Measurements from ENCODE around the gene IL17A.

The IL17A gene

GRCh38 chr6:52231406-52232127 is 45.4 kb downstream of the IL17A start:
- H3K4me3 Mint-ChIP-seq, result no peak overlapping the region
- no peaks in the 10 kb centered on the region for H3K36me3 Mint-ChIP-seq (ENCODE audit: low read depth)
- peaks cover 25% of the 10 kb centered on the region for H3K4me1 Mint-ChIP-seq
- no peak for TF ChIP-seq CTCF (IDR thresholded peaks at IDR 0.05)
- H3K27ac Mint-ChIP-seq, result no peak overlapping the region
- no peak for DNase-seq
- no peaks in the 10 kb centered on the region for H3K9me3 Mint-ChIP-seq
- H3K27me3 Mint-ChIP-seq (ENCODE audit: low read depth, poor library complexity), result peaks cover 12% of the 10 kb centered on the region

- DNase-seq, result no peak
- peaks cover 13% of the 10 kb centered on the region for H3K4me1 Mint-ChIP-seq
- H3K9me3 Mint-ChIP-seq, result no peaks in the 10 kb centered on the region
- no peaks in the 10 kb centered on the region for H3K36me3 Mint-ChIP-seq (ENCODE audit: low read depth)
- no peak overlapping the region for H3K27ac Mint-ChIP-seq
- no peak for TF ChIP-seq CTCF (IDR thresholded peaks at IDR 0.05)
- H3K27me3 Mint-ChIP-seq (ENCODE audit: low read depth, poor library complexity), result peaks cover 12% of the 10 kb centered on the region
- no peak overlapping the region for H3K4me3 Mint-ChIP-seq
Observed at GRCh38 chr6:52233005-52233404, 46.8 kb downstream of the IL17A start.

GRCh38 chr6:52233975-52234823 is 48.0 kb downstream of the IL17A start:
- H3K27me3 Mint-ChIP-seq (ENCODE audit: low read depth, poor library complexity), result peaks cover 12% of the 10 kb centered on the region
- H3K27ac Mint-ChIP-seq, result no peak overlapping the region
- H3K4me1 Mint-ChIP-seq, result peaks cover 9% of the 10 kb centered on the region
- H3K9me3 Mint-ChIP-seq, result no peaks in the 10 kb centered on the region
- H3K4me3 Mint-ChIP-seq, result no peak overlapping the region
- DNase-seq, result peak; percentile 51
- peak; percentile 52 for TF ChIP-seq CTCF (IDR thresholded peaks at IDR 0.05)
- no peaks in the 10 kb centered on the region for H3K36me3 Mint-ChIP-seq (ENCODE audit: low read depth)
